K562 (cell line): ENCODE measurements around the gene SLC24A1. TPM values are rescaled to one million over a fixed set of nuclear protein-coding genes. Genes with fewer than 3 reads are reported as not detected.

Experiments used
- ATAC-seq: fragments of 200-7000 bp; cut with Tn5 transposase; 3 replicates; pipeline ENCODE4 v1.9.1; 2020; ENCODE audit warnings: moderate library complexity
- BruUV-seq: library from RNA; stranded (reverse); fragments of 400-500 nt; replicated peaks from 2 replicates; lab custom pipeline; 2021; lab: Mats Ljungman, UMichigan
- CTCF ChIA-PET: fragments of 300-600 bp; formaldehyde crosslinking; extraction: SDS; loops from one replicate; lab custom pipeline; 2021; ENCODE audit warnings: low intra/inter-chr PET ratio; lab: Yijun Ruan, JAX
- POLR2A ChIA-PET: fragments of 300-600, 350-650 bp; sonication (Branson Sonifier 250); formaldehyde crosslinking; extraction: SDS; loops from one replicate; lab custom pipeline; 2021; ENCODE audit warnings: antibody characterized with exemption, inconsistent platforms; lab: Yijun Ruan, JAX
- DNase-seq, 4 experiments: peaks; one replicate each; pipeline versions ENCODE4 v3.0.0 to v3.0.0-alpha.2; 2011 to 2018; ENCODE audit warnings: low spot score in 3 of 4, mixed read lengths in 3 of 4; ENCODE audit errors: extremely low read depth in 1 of 4
- FAIRE-seq: peaks from 2 replicates; lab custom pipeline; 2011; peaks lifted over from hg19 to GRCh38; lab: Jason Lieb, UNC
- H2AFZ ChIP-seq: 2 replicates; pipeline ENCODE4 v1.6.0; 2011; ENCODE audit warnings: low read depth, low read length, control low read depth, inconsistent platforms
- H3K27ac ChIP-seq: fragments of 200-600 bp; 3 replicates; pipeline ENCODE4 v1.8.0; 2011; ENCODE audit warnings: low read depth, mild to moderate bottlenecking, control low read depth, inconsistent platforms, low read length, moderate library complexity, mixed read lengths; ENCODE audit errors: extremely low read depth
- H3K27me3 ChIP-seq, 2 experiments: fragments of 300-600 bp in 1 of 2; 2 replicates in 1 of 2; 3 replicates in 1 of 2; pipeline versions ENCODE4 v1.6.0 to v1.8.0; 2011; ENCODE audit warnings: inconsistent platforms in 2 of 2, low read length in 2 of 2, mild to moderate bottlenecking in 1 of 2, mixed read lengths in 1 of 2, moderate library complexity in 1 of 2; ENCODE audit not compliant: control insufficient read depth in 2 of 2, insufficient read depth in 2 of 2
- H3K36me3 ChIP-seq: fragments of 300-600 bp; 3 replicates; pipeline ENCODE4 v1.8.0; 2011; ENCODE audit warnings: mild to moderate bottlenecking, low read length, inconsistent platforms; ENCODE audit not compliant: control insufficient read depth, insufficient read depth
- H3K4me1 ChIP-seq, 2 experiments: fragments of 200-600 bp in 1 of 2; replicated peaks in 1 of 2; 2 replicates in 1 of 2; 3 replicates in 1 of 2; pipeline versions ENCODE4 v1.5.1 to v1.8.0; 2011; ENCODE audit warnings: inconsistent platforms in 2 of 2, low read length in 2 of 2, mild to moderate bottlenecking in 1 of 2, mixed read lengths in 1 of 2, moderate library complexity in 1 of 2; ENCODE audit not compliant: control insufficient read depth in 2 of 2, insufficient read depth in 2 of 2
- H3K4me2 ChIP-seq: 2 replicates; pipeline ENCODE4 v1.6.1; 2011; ENCODE audit warnings: low read length, control low read depth, inconsistent platforms, mixed read lengths; ENCODE audit not compliant: insufficient read depth
- H3K4me3 ChIP-seq: fragments of 200-600 bp; sonication (generic), shearing (Covaris generic); 2 replicates; pipeline ENCODE4 v1.5.1; 2016; ENCODE audit warnings: control low read depth, inconsistent platforms
- H3K79me2 ChIP-seq: fragments of 200-600 bp; 3 replicates; pipeline ENCODE4 v1.8.0; 2011; ENCODE audit warnings: low read length, inconsistent platforms; ENCODE audit not compliant: control insufficient read depth, insufficient read depth
- H3K9ac ChIP-seq, 2 experiments: 2 replicates each; pipeline versions ENCODE4 v1.6.0 to v1.6.1; 2011; ENCODE audit warnings: low read depth in 2 of 2, low read length in 2 of 2, control low read depth in 1 of 2, inconsistent platforms in 1 of 2, mild to moderate bottlenecking in 1 of 2, mixed read lengths in 1 of 2; ENCODE audit not compliant: insufficient read depth in 1 of 2
- H3K9me1 ChIP-seq: one replicate; pipeline ENCODE4 v1.6.0; 2011; ENCODE audit warnings: inconsistent platforms, mild to moderate bottlenecking, low read length, moderate library complexity; ENCODE audit not compliant: control insufficient read depth, insufficient read depth
- H3K9me3 ChIP-seq: replicated peaks from 2 replicates; pipeline ENCODE4 v1.5.1; 2011; ENCODE audit warnings: low read depth, low read length, inconsistent platforms; ENCODE audit not compliant: control insufficient read depth, insufficient read depth
- H4K20me1 ChIP-seq: replicated peaks from 2 replicates; pipeline ENCODE4 v1.6.1; 2011; ENCODE audit warnings: low read length, inconsistent platforms, mixed read lengths; ENCODE audit not compliant: control insufficient read depth, insufficient read depth
- COPS2 ChIP-seq: fragments of 450-650 bp; conservative IDR thresholded peaks from 2 replicates; pipeline ENCODE4 v1.6.1; 2016; ENCODE audit warnings: mild to moderate bottlenecking, moderate library complexity
- CXXC5 ChIP-seq: fragments of 250-450 bp; sonication (Bioruptor Pico); IDR thresholded peaks from 2 replicates; pipeline ENCODE4 v1.8.0; 2022; ENCODE audit warnings: inconsistent platforms, mild to moderate bottlenecking, moderate library complexity
- GATAD2B ChIP-seq: fragments of 450-650 bp; IDR thresholded peaks from 2 replicates; pipeline ENCODE4 v1.6.1; 2017; ENCODE audit warnings: mild to moderate bottlenecking, borderline replicate concordance
- GTF2F1 ChIP-seq: IDR thresholded peaks from 2 replicates; pipeline ENCODE4 v1.6.1; 2011; ENCODE audit warnings: low read depth, low read length, improper control_type of control experiment
- KLF6 ChIP-seq: fragments of 250-450 bp; sonication (Bioruptor Pico); IDR thresholded peaks from 2 replicates; pipeline ENCODE4 v1.4.0; 2020; ENCODE audit warnings: mild to moderate bottlenecking, moderate library complexity, borderline replicate concordance
- MAFK ChIP-seq: IDR thresholded peaks from 2 replicates; pipeline ENCODE4 v1.6.1; 2011; ENCODE audit warnings: low read length, improper control_type of control experiment
- RAD51 ChIP-seq: fragments of 450-650 bp; IDR thresholded peaks from 2 replicates; pipeline ENCODE4 v1.7.1; 2016; ENCODE audit warnings: low read depth, mild to moderate bottlenecking, borderline replicate concordance
- SREBF2 ChIP-seq: sonication (generic); formaldehyde crosslinking; IDR thresholded peaks from 2 replicates; pipeline ENCODE4 v1.4.0; 2020; ENCODE audit warnings: mild to moderate bottlenecking, missing genetic modification reagents
- TARDBP ChIP-seq: fragments of 450-650 bp; IDR thresholded peaks from 2 replicates; pipeline ENCODE4 v1.6.1; 2016
- TOE1 ChIP-seq, 2 experiments: fragments of 450-650 bp in 1 of 2; sonication (generic) in 1 of 2; formaldehyde crosslinking in 1 of 2; IDR thresholded peaks; 2 replicates each; pipeline versions ENCODE4 v1.7.1 to v1.8.0; 2016 to 2022; ENCODE audit warnings: borderline replicate concordance in 2 of 2, mild to moderate bottlenecking in 2 of 2, antibody characterized with exemption in 1 of 2, inconsistent platforms in 1 of 2, low read depth in 1 of 2, missing genetic modification reagents in 1 of 2, moderate library complexity in 1 of 2
- ZC3H11A ChIP-seq: IDR thresholded peaks from 2 replicates; pipeline ENCODE4 v1.6.1; 2012; ENCODE audit warnings: low read depth, low read length, improper control_type of control experiment
- WGBS: fragments of 100-300 bp; shearing (Covaris generic); methylation state at CpG from one replicate; pipeline ENCODE4 v1.1.6; 2016; ENCODE audit warnings: low coverage, mixed read lengths; ENCODE audit not compliant: insufficient coverage; ENCODE audit errors: missing lambda C conversion rate; 5-methylcytosine and 5-hydroxymethylcytosine counted together
- in situ Hi-C: fragments of 300-500 bp; cut with MboI; formaldehyde crosslinking; loops from 4 replicates; pipeline ENCODE4 v1.15.0; 2018; ENCODE audit warnings: inconsistent platforms, mixed read lengths
- intact Hi-C: fragments of 100-400 bp; cut with micrococcal nuclease; formaldehyde crosslinking; loops from 2 replicates; pipeline ENCODE4 v1.14.2; 2022
- polyA plus RNA-seq, 8 experiments: library from polyadenylated mRNA; depleted of rRNA in 4 of 8; stranded (reverse) in 5 of 8; unstranded in 3 of 8; fragments of >200 nt; fragmentation: Nextera tagmentation in 2 of 8; fragmentation: Illumina TruSeq in 1 of 8; extraction: Ambion mirVana in 2 of 8; extraction: Trizol in 1 of 8; gene quantifications; 2 replicates each; pipeline versions ENCODE4 v1.2.1 to v1.2.3, GENCODE V29; 2011 to 2014; ENCODE audit warnings: inconsistent platforms in 1 of 8, missing spikeins in 1 of 8
- total RNA-seq, 7 experiments: library from RNA; depleted of rRNA in 6 of 7; stranded (reverse); fragments of >200 nt in 6 of 7; fragmentation: Illumina TruSeq in 2 of 7; extraction: Trizol in 2 of 7; gene quantifications; 2 replicates each; pipeline versions ENCODE4 v1.2.1 to v1.2.3, GENCODE V29; 2011 to 2021; ENCODE audit warnings: low replicate concordance in 1 of 7
- TF ChIP-seq, protein P1 (sequence below): fragments of 450-650 bp; IDR thresholded peaks from 2 replicates; pipeline ENCODE4 v1.6.1; 2016; ENCODE audit warnings: mild to moderate bottlenecking

The SLC24A1 gene
- total and polyA plus RNA-seq, 9 of the 15 experiments (the other 6 are each of a cell fraction or from before 2014, with no cell fraction given): 3.1 to 8.2 (median 5.5) TPM

DNA sequence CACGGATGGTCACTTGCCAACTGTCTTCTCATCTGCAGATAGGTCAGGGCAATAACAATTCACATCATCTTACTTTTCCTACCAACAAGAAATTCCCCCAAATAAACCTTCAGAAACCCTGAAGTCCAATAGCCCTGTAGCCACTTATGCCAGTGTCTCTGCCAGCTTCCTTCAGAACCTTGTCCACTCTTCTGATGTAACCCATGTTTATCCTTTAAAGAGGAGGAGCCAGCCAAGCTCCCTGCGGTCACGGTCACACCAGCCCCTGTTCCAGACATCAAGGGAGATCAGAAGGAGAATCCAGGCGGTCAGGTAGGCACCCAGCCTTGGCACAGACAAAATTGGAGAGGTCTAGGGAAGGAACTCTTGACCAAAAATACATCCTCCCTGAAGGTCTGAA is 23.7 kb downstream of the SLC24A1 start:
- intact Hi-C loops: no loop called here
- in situ Hi-C loops: loop anchor here (25.0 kb wide), 1 partner anchor 217 kb away; the partner anchor contains the start of gene RAB11A
- Histone ChIP-seq H3K79me2 (no peaks in the 10 kb centered on the region), H4K20me1 (no peaks in the 10 kb centered on the region), H3K9me3 (no peaks in the 10 kb centered on the region), H3K4me2 (no peak overlapping the region), H2AFZ (no peak overlapping the region), H3K27me3 (no peaks in the 10 kb centered on the region), H3K36me3 (no peaks in the 10 kb centered on the region), H3K27ac (no peak overlapping the region), H3K4me1 (no peaks in the 10 kb centered on the region), H3K4me3 (no peak overlapping the region), H3K9me1 (no peaks in the 10 kb centered on the region), H3K9ac (no peak overlapping the region; a peak in 1 of 4 replicates)
- TF ChIP-seq, protein P1, sequence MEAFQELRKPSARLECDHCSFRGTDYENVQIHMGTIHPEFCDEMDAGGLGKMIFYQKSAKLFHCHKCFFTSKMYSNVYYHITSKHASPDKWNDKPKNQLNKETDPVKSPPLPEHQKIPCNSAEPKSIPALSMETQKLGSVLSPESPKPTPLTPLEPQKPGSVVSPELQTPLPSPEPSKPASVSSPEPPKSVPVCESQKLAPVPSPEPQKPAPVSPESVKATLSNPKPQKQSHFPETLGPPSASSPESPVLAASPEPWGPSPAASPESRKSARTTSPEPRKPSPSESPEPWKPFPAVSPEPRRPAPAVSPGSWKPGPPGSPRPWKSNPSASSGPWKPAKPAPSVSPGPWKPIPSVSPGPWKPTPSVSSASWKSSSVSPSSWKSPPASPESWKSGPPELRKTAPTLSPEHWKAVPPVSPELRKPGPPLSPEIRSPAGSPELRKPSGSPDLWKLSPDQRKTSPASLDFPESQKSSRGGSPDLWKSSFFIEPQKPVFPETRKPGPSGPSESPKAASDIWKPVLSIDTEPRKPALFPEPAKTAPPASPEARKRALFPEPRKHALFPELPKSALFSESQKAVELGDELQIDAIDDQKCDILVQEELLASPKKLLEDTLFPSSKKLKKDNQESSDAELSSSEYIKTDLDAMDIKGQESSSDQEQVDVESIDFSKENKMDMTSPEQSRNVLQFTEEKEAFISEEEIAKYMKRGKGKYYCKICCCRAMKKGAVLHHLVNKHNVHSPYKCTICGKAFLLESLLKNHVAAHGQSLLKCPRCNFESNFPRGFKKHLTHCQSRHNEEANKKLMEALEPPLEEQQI: no peak
- TF ChIP-seq KLF6 (CRISPR knock-in tag) (no peak), GATAD2B (no peak), COPS2 (no peak), SREBF2 (CRISPR knock-in tag) (no peak), MAFK (no peak), RAD51 (no peak), TARDBP (no peak), GTF2F1 (no peak), CXXC5 (CRISPR knock-in tag) (no peak), TOE1 (IDR thresholded peaks at IDR 0.05; ENCODE audit: borderline replicate concordance) (no peak), TOE1 (CRISPR knock-in tag; IDR thresholded peaks at IDR 0.05; ENCODE audit: borderline replicate concordance, low read depth) (no peak), ZC3H11A (no peak)
- DNase-seq (no peak), FAIRE-seq (no peak), ATAC-seq (no peak)
- WGBS: 34% methylated on average over 3 of the region's 4 CpGs
- ChIA-PET POLR2A (interaction anchor here (1.2 kb wide), 1 partner anchor 24 kb away, joined by 3 read pairs; no protein-coding TSS in a partner anchor), CTCF (no interaction called here)
- no TSS peak for BruUV-seq
